Neural progenitor cell (in vitro differentiated cells): ENCODE measurements around the gene SLC6A9. TPM values are rescaled to one million over a fixed set of nuclear protein-coding genes. Genes with fewer than 3 reads are reported as not detected.

Source experiments
- DNase-seq: peaks from one replicate; pipeline ENCODE4 v3.0.0-alpha.2; 2016; ENCODE audit warnings: low spot score
- H2AFZ ChIP-seq: fragments of 200-600 bp; sonication (generic); replicated peaks from 2 replicates; pipeline ENCODE4 v1.6.1; 2016; ENCODE audit warnings: antibody characterized with exemption
- H3F3A ChIP-seq: fragments of 200-600 bp; sonication (generic); 2 replicates; pipeline ENCODE4 v1.6.1; 2016; ENCODE audit warnings: antibody characterized with exemption, low read depth
- H3K27ac ChIP-seq: fragments of 200-600 bp; sonication (generic); 2 replicates; pipeline ENCODE4 v1.5.1; 2016; ENCODE audit warnings: mild to moderate bottlenecking
- H3K27me3 ChIP-seq: fragments of 200-600 bp; sonication (generic); 2 replicates; pipeline ENCODE4 v1.6.1; 2016; ENCODE audit warnings: mild to moderate bottlenecking, moderate library complexity
- H3K36me3 ChIP-seq: fragments of 200-600 bp; sonication (generic); 2 replicates; pipeline ENCODE4 v1.5.1; 2016
- H3K4me1 ChIP-seq: fragments of 200-600 bp; sonication (generic); 2 replicates; pipeline ENCODE4 v1.6.1; 2016; ENCODE audit warnings: mixed run types
- H3K4me2 ChIP-seq: fragments of 200-600 bp; sonication (generic); 2 replicates; pipeline ENCODE4 v1.6.1; 2016
- H3K4me3 ChIP-seq: fragments of 200-600 bp; sonication (generic); 2 replicates; pipeline ENCODE4 v1.5.1; 2016
- H3K79me2 ChIP-seq: fragments of 200-600 bp; sonication (generic); 2 replicates; pipeline ENCODE4 v1.6.1; 2016; ENCODE audit warnings: low read depth
- H3K9ac ChIP-seq: fragments of 200-600 bp; sonication (generic); 2 replicates; pipeline ENCODE4 v1.6.1; 2016
- H3K9me3 ChIP-seq: fragments of 200-600 bp; sonication (generic); 2 replicates; pipeline ENCODE4 v1.5.1; 2016; ENCODE audit warnings: low read depth
- H4K20me1 ChIP-seq: fragments of 200-600 bp; sonication (generic); 2 replicates; pipeline ENCODE4 v1.6.1; 2016; ENCODE audit warnings: low read depth
- H3K27ac Mint-ChIP-seq: 3 replicates; pipeline ENCODE4 v1.8.0; 2021; ENCODE audit warnings: mixed read lengths
- H3K27me3 Mint-ChIP-seq: 2 replicates; pipeline ENCODE4 v1.8.0; 2022; ENCODE audit warnings: low read depth, mild to moderate bottlenecking, inconsistent platforms, moderate library complexity, mixed read lengths; ENCODE audit not compliant: insufficient read depth
- H3K36me3 Mint-ChIP-seq: 3 replicates; pipeline ENCODE4 v1.8.0; 2021; ENCODE audit warnings: mixed read lengths
- H3K4me1 Mint-ChIP-seq: 3 replicates; pipeline ENCODE4 v1.8.0; 2021; ENCODE audit warnings: mixed read lengths
- H3K4me3 Mint-ChIP-seq: 3 replicates; pipeline ENCODE4 v1.8.0; 2021; ENCODE audit warnings: mild to moderate bottlenecking, moderate library complexity, mixed read lengths
- H3K9me3 Mint-ChIP-seq: 3 replicates; pipeline ENCODE4 v1.8.0; 2020; ENCODE audit warnings: mixed read lengths
- CTCF ChIP-seq: fragments of 200-600 bp; sonication (generic); IDR thresholded peaks from 2 replicates; pipeline ENCODE4 v1.5.1; 2017; ENCODE audit warnings: antibody characterized with exemption, mild to moderate bottlenecking
- EZH2 ChIP-seq: fragments of 200-600 bp; sonication (generic); IDR thresholded peaks from 2 replicates; pipeline ENCODE4 v1.6.1; 2017; ENCODE audit warnings: antibody characterized with exemption, mild to moderate bottlenecking, moderate library complexity
- EZH2phosphoT487 ChIP-seq: fragments of 200-600 bp; sonication (generic); IDR thresholded peaks from 2 replicates; pipeline ENCODE4 v1.6.1; 2017; ENCODE audit warnings: antibody characterized with exemption
- total RNA-seq: library from RNA; depleted of rRNA; stranded (reverse); fragments of >200 nt; gene quantifications from 2 replicates; pipeline ENCODE4 v1.2.3, GENCODE V29; 2015; ENCODE audit warnings: low replicate concordance

The SLC6A9 gene
- total RNA-seq, 1 donor from 2014 or later, result 1.4 TPM

GRCh38 chr1:43961692-43962091, 69.6 kb downstream of the SLC6A9 start:
- H3K27me3 Mint-ChIP-seq, result no peaks in the 10 kb centered on the region
- no peaks in the 10 kb centered on the region for H3K36me3 ChIP-seq
- no peak overlapping the region for H3K4me2 ChIP-seq
- H3K4me3 Mint-ChIP-seq, result no peak overlapping the region
- DNase-seq, result no peak
- no peak overlapping the region for H3K27ac Mint-ChIP-seq
- TF ChIP-seq EZH2phosphoT487 (no peak), CTCF (no peak), EZH2 (no peak)
- peaks cover 15% of the 10 kb centered on the region for H3K36me3 Mint-ChIP-seq
- no peaks in the 10 kb centered on the region for H3F3A ChIP-seq
- no peaks in the 10 kb centered on the region for H3K9me3 Mint-ChIP-seq
- no peaks in the 10 kb centered on the region for H3K4me1 Mint-ChIP-seq
- no peaks in the 10 kb centered on the region for H3K27me3 ChIP-seq
- H3K79me2 ChIP-seq, result no peaks in the 10 kb centered on the region
- H3K27ac ChIP-seq, result no peak overlapping the region
- no peak overlapping the region for H3K4me3 ChIP-seq
- no peaks in the 10 kb centered on the region for H3K4me1 ChIP-seq
- H3K9me3 ChIP-seq, result no peaks in the 10 kb centered on the region
- H2AFZ ChIP-seq, result no peak overlapping the region
- no peak overlapping the region for H3K9ac ChIP-seq
- no peaks in the 10 kb centered on the region for H4K20me1 ChIP-seq

- TF ChIP-seq EZH2phosphoT487 (no peak), CTCF (no peak), EZH2 (no peak)
- DNase-seq, result no peak
- Histone ChIP-seq H3F3A (no peaks in the 10 kb centered on the region), H2AFZ (no peak overlapping the region), H3K4me1 (no peaks in the 10 kb centered on the region), H4K20me1 (no peaks in the 10 kb centered on the region), H3K79me2 (no peaks in the 10 kb centered on the region), H3K27ac (no peak overlapping the region), H3K27me3 (no peaks in the 10 kb centered on the region), H3K4me2 (no peak overlapping the region), H3K9ac (no peak overlapping the region), H3K4me3 (no peak overlapping the region), H3K9me3 (no peaks in the 10 kb centered on the region), H3K36me3 (no peaks in the 10 kb centered on the region)
- no peaks in the 10 kb centered on the region for H3K9me3 Mint-ChIP-seq
- no peak overlapping the region for H3K27ac Mint-ChIP-seq
- no peak overlapping the region for H3K4me3 Mint-ChIP-seq
- peaks cover 15% of the 10 kb centered on the region for H3K36me3 Mint-ChIP-seq
- H3K27me3 Mint-ChIP-seq, result no peaks in the 10 kb centered on the region
- H3K4me1 Mint-ChIP-seq, result no peaks in the 10 kb centered on the region
Observed at GRCh38 chr1:43960798-43961197, 70.5 kb downstream of the SLC6A9 start.

- Mint-ChIP-seq H3K27ac (no peak overlapping the region), H3K4me3 (no peak overlapping the region), H3K27me3 (no peaks in the 10 kb centered on the region), H3K4me1 (peaks cover under 1% of the 10 kb centered on the region), H3K36me3 (peaks cover 15% of the 10 kb centered on the region), H3K9me3 (no peaks in the 10 kb centered on the region)
- H3K4me1 ChIP-seq, result peaks cover under 1% of the 10 kb centered on the region
- H3K4me3 ChIP-seq, result no peak overlapping the region
- no peaks in the 10 kb centered on the region for H3F3A ChIP-seq
- H2AFZ ChIP-seq, result no peak overlapping the region
- H4K20me1 ChIP-seq, result peaks cover 8% of the 10 kb centered on the region
- no peak overlapping the region for H3K27ac ChIP-seq
- no peaks in the 10 kb centered on the region for H3K9me3 ChIP-seq
- H3K4me2 ChIP-seq, result no peak overlapping the region
- no peaks in the 10 kb centered on the region for H3K27me3 ChIP-seq
- peaks cover 3% of the 10 kb centered on the region for H3K79me2 ChIP-seq
- no peak overlapping the region for H3K9ac ChIP-seq
- no peaks in the 10 kb centered on the region for H3K36me3 ChIP-seq
- no peak for DNase-seq
- no peak for TF ChIP-seq EZH2phosphoT487
- no peak for TF ChIP-seq CTCF
- TF ChIP-seq EZH2, result no peak
Observed at GRCh38 chr1:43958351-43959255, 72.7 kb downstream of the SLC6A9 start.
